ENCODE measurements around the gene KIRREL1. TPM values are rescaled to one million over a fixed set of nuclear protein-coding genes. Genes with fewer than 3 reads are reported as not detected.

Gene KIRREL1
- total RNA-seq, 1 donor from 2014 or later: 34.9 TPM

DNA sequence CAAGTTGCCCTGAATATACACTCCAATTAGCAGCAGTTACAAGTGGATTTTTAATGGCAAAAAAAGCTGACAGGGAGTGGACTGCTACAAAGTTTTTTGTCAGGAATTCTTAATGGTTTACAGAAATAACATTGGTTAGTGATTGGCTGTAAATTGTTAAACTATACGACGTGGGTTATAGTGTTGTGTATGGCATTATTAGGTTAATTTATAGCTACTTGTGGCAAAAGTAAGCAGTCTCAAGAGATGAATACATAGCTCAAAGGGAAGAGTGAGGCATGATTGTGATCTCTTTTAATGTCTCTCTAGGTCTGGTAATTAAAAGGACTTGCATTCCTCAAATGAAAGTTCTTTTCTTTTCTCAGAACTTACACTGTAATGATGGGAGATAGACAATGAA lies 111.4 kb downstream of the KIRREL1 start:
- no peaks in the 10 kb centered on the region for H3K36me3 ChIP-seq
- no peak overlapping the region for H3K27ac ChIP-seq
- no peaks in the 10 kb centered on the region for H3K9me3 ChIP-seq
- no peak for DNase-seq (ENCODE audit: extremely low spot score in 2 of 2)
- no peak overlapping the region for H3K4me3 ChIP-seq
- intact Hi-C loops (cut with DNase I): no loop called here
- H3K27me3 ChIP-seq: no peaks in the 10 kb centered on the region
- no peak for TF ChIP-seq POLR2A (IDR thresholded peaks at IDR 0.05)
- TF ChIP-seq POLR2AphosphoS5 (IDR thresholded peaks at IDR 0.05; ENCODE audit: insufficient read depth in 1 of 2, low read depth in 1 of 2): no peak
- TF ChIP-seq, protein P1, sequence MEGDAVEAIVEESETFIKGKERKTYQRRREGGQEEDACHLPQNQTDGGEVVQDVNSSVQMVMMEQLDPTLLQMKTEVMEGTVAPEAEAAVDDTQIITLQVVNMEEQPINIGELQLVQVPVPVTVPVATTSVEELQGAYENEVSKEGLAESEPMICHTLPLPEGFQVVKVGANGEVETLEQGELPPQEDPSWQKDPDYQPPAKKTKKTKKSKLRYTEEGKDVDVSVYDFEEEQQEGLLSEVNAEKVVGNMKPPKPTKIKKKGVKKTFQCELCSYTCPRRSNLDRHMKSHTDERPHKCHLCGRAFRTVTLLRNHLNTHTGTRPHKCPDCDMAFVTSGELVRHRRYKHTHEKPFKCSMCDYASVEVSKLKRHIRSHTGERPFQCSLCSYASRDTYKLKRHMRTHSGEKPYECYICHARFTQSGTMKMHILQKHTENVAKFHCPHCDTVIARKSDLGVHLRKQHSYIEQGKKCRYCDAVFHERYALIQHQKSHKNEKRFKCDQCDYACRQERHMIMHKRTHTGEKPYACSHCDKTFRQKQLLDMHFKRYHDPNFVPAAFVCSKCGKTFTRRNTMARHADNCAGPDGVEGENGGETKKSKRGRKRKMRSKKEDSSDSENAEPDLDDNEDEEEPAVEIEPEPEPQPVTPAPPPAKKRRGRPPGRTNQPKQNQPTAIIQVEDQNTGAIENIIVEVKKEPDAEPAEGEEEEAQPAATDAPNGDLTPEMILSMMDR (IDR thresholded peaks at IDR 0.05): no peak
- H3K4me1 ChIP-seq: no peaks in the 10 kb centered on the region

DNA sequence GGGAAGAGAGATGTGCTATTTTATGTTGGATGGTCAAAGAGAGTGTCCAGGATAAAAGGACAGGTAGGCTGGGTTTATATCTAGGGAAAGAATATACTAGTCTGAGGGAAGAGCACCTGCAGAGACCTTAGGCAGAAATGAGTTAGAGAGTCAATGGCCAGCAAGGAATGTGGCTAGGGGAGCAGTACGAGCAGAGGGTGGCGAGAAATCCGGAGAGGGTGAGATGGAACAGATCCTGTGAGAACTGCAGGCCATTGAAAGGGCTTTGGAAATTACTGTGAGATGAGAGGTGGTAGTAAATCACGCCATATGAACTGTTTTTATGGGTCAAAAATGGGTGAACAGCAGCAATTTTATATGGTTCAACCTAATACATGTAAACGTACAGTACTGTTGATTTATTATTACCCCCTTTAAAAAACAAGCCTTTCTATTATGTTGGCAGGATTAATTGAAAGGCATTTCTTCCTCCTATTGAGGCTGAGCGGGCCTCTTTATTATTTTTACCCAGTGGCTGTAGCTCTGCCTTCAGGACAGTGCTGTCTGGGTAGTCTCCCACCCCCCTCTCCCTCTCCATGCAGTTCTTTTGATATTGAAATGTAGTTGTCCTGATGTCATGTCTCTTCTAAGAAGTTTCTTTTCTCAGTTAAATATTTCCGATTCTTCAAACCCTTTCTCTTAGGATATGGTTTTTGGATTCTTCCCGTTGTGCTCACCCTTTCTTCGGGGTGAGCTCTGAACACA lies 112.1 kb downstream of the KIRREL1 start:
- no peak for DNase-seq (ENCODE audit: extremely low spot score in 2 of 2)
- TF ChIP-seq, protein P1 (IDR thresholded peaks at IDR 0.05): no peak
- no peak for TF ChIP-seq POLR2AphosphoS5 (IDR thresholded peaks at IDR 0.05; ENCODE audit: insufficient read depth in 1 of 2, low read depth in 1 of 2)
- TF ChIP-seq POLR2A (IDR thresholded peaks at IDR 0.05): no peak
- Histone ChIP-seq H3K27me3 (no peaks in the 10 kb centered on the region), H3K36me3 (no peaks in the 10 kb centered on the region), H3K9me3 (no peaks in the 10 kb centered on the region), H3K27ac (no peak overlapping the region), H3K4me3 (no peak overlapping the region), H3K4me1 (no peaks in the 10 kb centered on the region)
- intact Hi-C loops (cut with DNase I): no loop called here

DNA sequence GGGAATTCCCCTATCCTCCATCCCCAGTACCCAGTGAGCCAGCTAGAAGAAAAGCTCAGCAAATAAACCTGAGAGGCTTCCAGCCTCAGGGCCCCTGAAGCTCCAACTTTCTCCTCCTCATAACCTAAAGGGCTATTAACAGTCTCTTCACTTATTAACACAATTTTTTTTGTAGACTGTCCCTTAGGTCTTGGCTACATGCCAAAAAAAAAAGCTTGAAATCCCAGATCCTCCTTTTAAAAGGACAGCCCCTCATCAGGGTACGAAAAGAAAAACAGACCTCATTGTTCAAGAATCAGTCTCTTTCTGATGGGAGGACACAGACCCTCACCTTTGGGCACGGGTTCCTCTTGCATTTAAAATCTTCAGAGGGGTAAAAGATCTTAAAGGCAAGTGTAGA lies 114.5 kb downstream of the KIRREL1 start:
- no peak overlapping the region for H3K27ac ChIP-seq
- no peaks in the 10 kb centered on the region for H3K36me3 ChIP-seq
- H3K9me3 ChIP-seq: no peaks in the 10 kb centered on the region
- no peaks in the 10 kb centered on the region for H3K4me1 ChIP-seq
- H3K4me3 ChIP-seq: no peak overlapping the region
- H3K27me3 ChIP-seq: no peaks in the 10 kb centered on the region
- intact Hi-C loops (cut with DNase I): no loop called here
- no peak for TF ChIP-seq POLR2A (IDR thresholded peaks at IDR 0.05)
- TF ChIP-seq, protein P1 (IDR thresholded peaks at IDR 0.05): no peak
- no peak for TF ChIP-seq POLR2AphosphoS5 (IDR thresholded peaks at IDR 0.05; ENCODE audit: insufficient read depth in 1 of 2, low read depth in 1 of 2)
- DNase-seq (ENCODE audit: extremely low spot score in 2 of 2): no peak

DNA sequence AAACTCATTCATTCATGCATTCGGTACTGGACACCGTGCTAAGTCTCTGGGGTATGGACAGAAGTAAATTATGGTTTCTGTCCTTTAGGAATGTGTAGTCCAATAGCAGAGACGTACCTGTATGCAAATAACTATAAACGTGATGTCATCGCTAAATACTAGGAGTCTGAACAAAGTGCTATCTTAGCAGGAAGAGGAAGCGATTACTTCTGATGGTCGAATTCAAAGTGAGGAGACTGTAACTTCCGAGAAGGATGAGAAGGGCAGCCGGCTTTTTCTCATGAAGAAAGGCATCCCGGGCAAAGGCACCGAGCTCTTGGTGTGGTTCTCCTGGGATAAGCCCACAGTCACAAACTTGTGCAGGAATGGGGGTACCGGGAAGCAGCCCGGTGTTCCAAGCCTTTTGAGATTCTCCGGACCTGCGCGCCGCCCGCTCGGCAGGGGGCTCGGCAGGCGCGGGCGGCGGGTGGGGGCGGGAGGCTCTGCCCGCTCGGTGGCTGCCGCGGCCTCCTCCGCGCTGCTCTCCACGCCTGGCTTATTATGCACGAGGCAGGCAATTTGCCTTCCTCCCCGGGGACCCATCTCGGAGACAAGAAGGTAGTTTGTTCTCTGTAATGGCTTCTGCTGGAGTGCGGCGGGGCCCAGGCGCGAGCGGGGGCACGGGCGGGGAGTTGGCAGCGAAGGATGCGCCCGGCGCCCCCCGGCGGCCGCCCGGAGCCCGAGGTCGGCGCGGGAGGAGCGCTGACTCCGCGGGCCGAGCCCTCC lies 119.7 kb downstream of the KIRREL1 start:
- H3K27ac ChIP-seq: no peak overlapping the region
- intact Hi-C loops (cut with DNase I): no loop called here
- no peaks in the 10 kb centered on the region for H3K27me3 ChIP-seq
- no peak for DNase-seq (ENCODE audit: extremely low spot score in 2 of 2)
- H3K4me1 ChIP-seq: peaks cover 7% of the 10 kb centered on the region
- no peaks in the 10 kb centered on the region for H3K36me3 ChIP-seq
- H3K9me3 ChIP-seq: no peaks in the 10 kb centered on the region
- TF ChIP-seq, protein P1 (IDR thresholded peaks at IDR 0.05): peak in 1 of 3 experiments; percentile 27
- TF ChIP-seq POLR2A (IDR thresholded peaks at IDR 0.05): no peak
- peak overlapping the region; percentile 45 to 59 for H3K4me3 ChIP-seq

DNA sequence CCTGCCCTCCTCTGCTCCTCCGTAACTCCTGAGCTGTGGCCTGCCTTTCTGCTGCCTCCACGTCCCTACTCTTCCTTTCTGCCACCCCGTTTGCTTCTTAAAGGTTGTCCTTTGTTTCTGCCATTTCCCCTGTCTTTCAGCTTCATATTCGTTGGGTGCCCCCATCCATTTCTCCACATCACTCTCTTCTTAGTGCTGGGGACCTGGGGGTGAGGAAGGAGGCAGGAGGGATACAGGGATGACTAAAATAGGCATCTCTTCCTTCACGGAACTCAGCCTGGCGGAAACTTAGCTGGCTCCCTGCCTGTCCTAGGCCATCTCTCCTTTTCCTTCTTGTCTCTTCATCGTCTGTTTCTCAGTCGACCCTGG lies 120.3 kb downstream of the KIRREL1 start:
- H3K27ac ChIP-seq: no peak overlapping the region
- H3K36me3 ChIP-seq: no peaks in the 10 kb centered on the region
- H3K27me3 ChIP-seq: no peaks in the 10 kb centered on the region
- H3K4me1 ChIP-seq: peaks cover 10% of the 10 kb centered on the region
- no peak for TF ChIP-seq POLR2A (IDR thresholded peaks at IDR 0.05)
- TF ChIP-seq, protein P1 (IDR thresholded peaks at IDR 0.05): no peak
- TF ChIP-seq POLR2AphosphoS5 (IDR thresholded peaks at IDR 0.05; ENCODE audit: insufficient read depth in 1 of 2, low read depth in 1 of 2): no peak
- DNase-seq (ENCODE audit: extremely low spot score in 2 of 2): no peak
- intact Hi-C loops (cut with DNase I): no loop called here
- H3K4me3 ChIP-seq: peak overlapping the region; percentile 45 to 59
- no peaks in the 10 kb centered on the region for H3K9me3 ChIP-seq
